Mononuclear cell (primary cell): ENCODE data around the gene APOBEC3A. TPM values are rescaled to one million over a fixed set of nuclear protein-coding genes. Genes with fewer than 3 reads are reported as not detected.
"Not testable (repeated sequence)": the region's sequence is repeated elsewhere in the genome, so short reads cannot be mapped to it uniquely, and the experiment has no call there.

Experiments used
- H3K27me3 ChIP-seq: 2 replicates; pipeline ENCODE4 v1.6.0; 2011; ENCODE audit warnings: low read length, control low read depth; ENCODE audit not compliant: insufficient read depth
- H3K4me1 ChIP-seq: 2 replicates; pipeline ENCODE4 v1.5.1; 2011; ENCODE audit warnings: mild to moderate bottlenecking, low read length, control low read depth; ENCODE audit not compliant: insufficient read depth
- H3K4me3 ChIP-seq: 2 replicates; pipeline ENCODE4 v1.5.1; 2011; ENCODE audit warnings: mild to moderate bottlenecking, low read length, moderate library complexity
- H3K9me3 ChIP-seq: 2 replicates; pipeline ENCODE4 v1.5.1; 2011; ENCODE audit warnings: low read depth, mild to moderate bottlenecking, control low read depth, low read length
- total RNA-seq: library from RNA; depleted of rRNA; stranded (reverse); fragments of >200 nt; gene quantifications from one replicate; pipeline ENCODE4 v1.2.3, GENCODE V29; 2012

Gene APOBEC3A
- total RNA-seq, 1 donor = 42.5 TPM

DNA sequence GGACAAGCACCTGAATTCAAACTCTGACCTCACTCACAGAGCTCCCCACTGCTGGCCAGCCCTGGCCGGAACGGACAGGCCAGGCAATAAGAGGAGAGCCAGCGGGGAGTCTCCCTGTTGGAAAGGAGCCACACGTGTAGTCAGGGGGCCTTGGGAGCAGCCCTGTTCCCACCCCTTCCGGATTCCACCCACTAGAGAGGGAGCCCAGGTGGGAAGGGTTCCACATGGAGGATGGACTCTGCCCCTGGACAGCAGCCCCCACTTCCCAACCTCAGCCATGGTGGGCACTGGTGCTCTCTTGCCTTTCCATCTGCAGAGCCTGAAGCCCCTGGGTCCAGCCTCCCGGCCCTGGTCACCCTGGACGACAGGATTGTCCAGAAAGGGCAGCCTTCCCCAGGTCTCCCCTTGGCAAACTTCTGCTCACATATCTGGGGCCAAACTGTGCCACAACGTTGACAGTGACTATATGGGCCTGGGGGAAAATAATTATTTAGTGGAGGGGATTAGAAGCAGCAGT, 7.5 kb upstream of the APOBEC3A start:
- H3K4me1 ChIP-seq = peaks cover 76% of the 10 kb centered on the region
- no peak overlapping the region for H3K4me3 ChIP-seq
- no peaks in the 10 kb centered on the region for H3K27me3 ChIP-seq
- no peaks in the 10 kb centered on the region for H3K9me3 ChIP-seq

DNA sequence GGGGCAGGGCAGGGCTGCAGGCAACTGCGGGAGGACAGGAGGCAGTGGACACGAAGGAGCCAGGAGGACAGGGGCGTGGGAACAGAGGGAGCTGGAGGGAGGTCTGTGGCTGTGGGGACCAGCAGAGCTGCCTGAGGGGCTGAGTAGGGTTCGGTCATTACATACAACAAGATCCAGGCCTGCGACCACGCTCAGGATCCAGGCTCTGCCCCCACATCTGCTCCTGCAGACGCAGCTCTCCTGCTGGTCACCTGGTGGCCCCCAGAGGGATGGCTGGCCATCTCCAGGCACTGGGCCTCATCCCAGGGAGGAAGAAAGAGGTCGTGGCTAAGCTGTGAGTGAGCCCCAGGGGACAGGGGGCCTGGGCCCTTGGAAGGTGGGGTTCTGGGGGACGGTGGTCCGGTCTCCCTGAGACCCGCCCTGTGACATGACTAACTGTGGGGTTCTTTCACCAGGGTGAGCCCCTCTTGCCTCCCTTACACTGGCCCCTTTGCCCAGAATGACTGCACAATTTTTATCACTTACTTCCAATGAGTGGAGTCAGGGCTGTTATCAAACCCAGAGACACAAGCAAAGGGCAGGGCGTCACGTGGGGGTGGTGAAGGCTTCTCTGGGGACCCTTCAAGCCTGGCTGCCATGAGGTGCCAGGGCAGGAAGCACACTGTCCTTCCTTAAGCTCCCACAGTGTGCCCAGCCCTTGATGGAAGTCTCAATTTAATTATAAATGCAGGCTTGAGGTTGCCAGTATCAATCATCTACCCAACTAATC, 6.7 kb upstream of the APOBEC3A start:
- no peaks in the 10 kb centered on the region for H3K9me3 ChIP-seq
- no peaks in the 10 kb centered on the region for H3K27me3 ChIP-seq
- peaks cover 76% of the 10 kb centered on the region for H3K4me1 ChIP-seq
- no peak overlapping the region for H3K4me3 ChIP-seq

DNA sequence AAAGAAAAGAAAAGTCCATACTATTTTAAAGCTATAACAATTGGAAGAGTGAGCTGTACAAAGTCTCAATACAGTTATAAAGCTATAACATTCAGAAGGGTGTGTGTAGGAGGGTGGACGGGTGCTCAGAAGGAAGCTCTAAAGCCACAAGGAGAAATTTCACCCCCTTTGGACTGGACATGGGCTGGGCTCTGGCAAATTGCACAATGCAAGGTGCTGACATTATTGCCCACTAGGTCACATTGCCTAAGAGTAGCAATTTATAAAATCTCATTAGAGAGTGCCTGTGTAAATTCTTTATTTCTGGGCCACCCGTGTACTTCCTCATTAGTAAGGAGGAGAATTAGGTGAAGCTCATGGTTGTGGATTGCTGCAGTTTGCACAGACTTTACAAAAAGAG, 5.7 kb upstream of the APOBEC3A start:
- no peaks in the 10 kb centered on the region for H3K27me3 ChIP-seq
- H3K4me1 ChIP-seq = peaks cover 78% of the 10 kb centered on the region

DNA sequence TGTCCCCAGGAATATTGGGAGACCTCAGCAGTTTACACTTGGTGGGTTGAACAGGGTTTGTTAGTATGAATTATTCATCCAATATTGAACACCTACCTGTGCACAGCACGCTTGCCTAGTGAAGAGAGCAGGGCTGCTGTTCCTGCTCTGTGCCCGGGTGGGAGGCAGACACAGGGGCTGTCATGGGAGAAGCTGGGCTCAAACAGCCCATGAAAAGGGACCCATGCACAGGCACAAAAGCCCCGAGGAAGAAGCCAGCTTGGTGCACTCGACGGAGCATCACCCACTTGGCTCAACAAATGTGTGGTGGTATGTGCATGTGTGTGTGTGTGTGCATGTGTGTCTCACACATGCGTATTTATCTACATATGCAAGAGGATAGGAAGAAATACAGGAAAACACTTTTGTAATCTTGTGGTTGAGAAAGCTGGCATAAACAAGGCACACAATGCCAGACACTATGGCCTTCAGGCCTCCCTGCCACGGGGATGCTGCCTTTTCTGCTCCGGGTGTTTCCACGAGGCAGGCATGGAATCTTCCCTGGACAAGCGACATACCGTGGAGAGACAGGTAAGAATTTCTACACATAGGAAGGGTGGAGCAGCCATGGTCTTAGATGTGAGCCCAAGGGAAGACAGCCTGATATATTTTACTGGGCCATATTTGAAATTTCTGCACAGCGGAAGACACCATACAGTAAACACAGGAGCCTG, 5.0 kb upstream of the APOBEC3A start:
- Histone ChIP-seq H3K4me3 (peak overlapping the region; percentile 33), H3K27me3 (no peaks in the 10 kb centered on the region), H3K4me1 (peaks cover 79% of the 10 kb centered on the region), H3K9me3 (no peaks in the 10 kb centered on the region)

More for the DNA sequence above, 5.7 kb upstream of the APOBEC3A start:
- no peaks in the 10 kb centered on the region for H3K9me3 ChIP-seq
- H3K4me3 ChIP-seq = no peak overlapping the region

DNA sequence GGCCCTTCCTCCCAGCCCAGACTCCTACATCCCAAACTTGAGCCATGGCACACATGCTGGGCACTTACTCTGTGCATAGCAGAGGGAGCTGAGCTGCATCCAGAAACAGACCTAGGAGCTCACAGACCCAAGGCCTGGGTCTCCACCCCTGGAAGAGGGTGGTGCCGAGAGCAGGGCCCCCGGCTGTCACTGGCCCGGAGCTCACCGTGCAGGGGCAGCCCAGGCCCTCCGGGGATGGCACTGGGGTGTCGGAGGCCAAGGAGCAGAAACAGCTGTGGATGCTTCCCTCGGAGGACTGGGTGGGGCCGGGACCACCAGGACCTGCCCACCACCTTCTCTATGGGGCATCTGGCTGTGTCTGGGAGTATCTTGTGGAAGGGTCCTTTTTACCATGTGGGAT, 4.3 kb upstream of the APOBEC3A start:
- Histone ChIP-seq H3K27me3 (no peaks in the 10 kb centered on the region), H3K4me3 (peak overlapping the region; percentile 33), H3K4me1 (peaks cover 79% of the 10 kb centered on the region), H3K9me3 (no peaks in the 10 kb centered on the region)

DNA sequence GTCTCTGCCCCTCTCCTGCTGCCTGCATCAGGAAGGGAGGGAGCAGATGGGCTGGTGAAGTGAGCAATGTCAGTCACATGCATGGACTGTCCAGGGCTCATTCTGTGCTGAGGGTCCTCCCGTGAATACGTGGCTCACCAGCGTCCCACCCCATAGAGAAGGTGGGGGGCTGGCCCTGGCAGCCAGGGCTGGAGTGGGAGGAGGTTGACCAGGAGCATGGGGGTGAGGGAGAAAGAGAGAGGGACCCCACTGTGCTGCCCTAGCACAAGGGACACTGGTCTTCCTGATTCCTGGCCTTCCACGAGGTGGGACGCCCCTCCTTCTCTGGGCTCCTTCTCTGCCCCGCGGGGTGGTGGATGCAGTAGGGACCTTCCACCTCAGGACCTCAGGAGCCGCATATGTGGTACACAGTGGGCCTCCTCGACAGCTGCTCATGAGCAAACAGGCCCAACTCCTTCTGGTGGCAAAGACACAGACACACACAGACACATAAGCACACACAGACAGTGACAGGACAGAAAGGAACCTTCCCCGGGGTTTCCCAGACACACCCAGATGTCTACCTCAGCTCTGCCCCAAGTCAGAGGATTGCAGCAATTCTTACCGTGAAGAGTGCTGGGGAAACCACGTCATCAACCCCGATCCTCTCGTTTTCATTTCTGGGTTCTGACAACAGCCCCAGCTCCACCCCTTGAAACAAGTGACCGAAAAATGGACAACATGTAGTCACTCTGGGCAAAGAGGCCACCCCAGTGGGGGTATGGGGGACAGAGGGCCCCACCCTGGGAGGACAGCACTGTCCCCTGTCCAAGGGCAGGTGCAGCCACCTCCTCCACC, 3.6 kb upstream of the APOBEC3A start:
- Histone ChIP-seq H3K9me3 (no peaks in the 10 kb centered on the region), H3K4me3 (peak overlapping the region; percentile 33), H3K4me1 (peaks cover 85% of the 10 kb centered on the region), H3K27me3 (no peaks in the 10 kb centered on the region)

DNA sequence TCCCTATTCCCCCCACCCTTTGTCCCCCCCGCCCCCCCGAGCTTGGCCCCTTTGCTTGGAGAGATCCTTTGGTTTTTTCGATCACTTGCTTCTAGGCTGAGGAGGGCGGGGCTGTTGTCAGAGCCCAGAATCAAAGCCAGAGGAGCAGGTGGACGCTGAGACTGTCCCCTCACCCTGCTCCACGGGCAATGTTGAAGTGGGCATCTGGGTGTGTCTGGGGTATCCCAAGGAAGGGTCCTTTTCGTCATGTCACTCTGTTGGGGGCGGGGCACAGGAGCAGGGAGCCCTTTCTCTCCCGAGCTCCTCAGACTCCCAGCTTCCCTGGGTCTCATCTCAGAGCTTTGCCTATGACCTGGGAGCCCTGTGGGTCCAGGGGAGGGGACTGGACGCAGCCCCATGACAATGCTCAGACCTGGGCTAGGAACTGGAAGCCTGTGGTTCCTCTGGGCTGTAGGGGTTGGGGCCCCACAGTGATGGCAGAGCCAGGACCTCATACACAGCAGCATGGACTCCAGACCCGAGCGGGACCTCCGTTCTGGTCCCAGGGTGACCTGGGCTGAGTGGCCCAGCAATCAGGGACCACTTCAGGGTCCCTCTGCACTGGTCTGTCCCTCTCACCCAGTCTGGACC, 2.9 kb upstream of the APOBEC3A start:
- H3K4me1 ChIP-seq = peaks cover 90% of the 10 kb centered on the region
- peak overlapping the region; percentile 3 for H3K4me3 ChIP-seq
- no peaks in the 10 kb centered on the region for H3K9me3 ChIP-seq
- H3K27me3 ChIP-seq = no peaks in the 10 kb centered on the region

DNA sequence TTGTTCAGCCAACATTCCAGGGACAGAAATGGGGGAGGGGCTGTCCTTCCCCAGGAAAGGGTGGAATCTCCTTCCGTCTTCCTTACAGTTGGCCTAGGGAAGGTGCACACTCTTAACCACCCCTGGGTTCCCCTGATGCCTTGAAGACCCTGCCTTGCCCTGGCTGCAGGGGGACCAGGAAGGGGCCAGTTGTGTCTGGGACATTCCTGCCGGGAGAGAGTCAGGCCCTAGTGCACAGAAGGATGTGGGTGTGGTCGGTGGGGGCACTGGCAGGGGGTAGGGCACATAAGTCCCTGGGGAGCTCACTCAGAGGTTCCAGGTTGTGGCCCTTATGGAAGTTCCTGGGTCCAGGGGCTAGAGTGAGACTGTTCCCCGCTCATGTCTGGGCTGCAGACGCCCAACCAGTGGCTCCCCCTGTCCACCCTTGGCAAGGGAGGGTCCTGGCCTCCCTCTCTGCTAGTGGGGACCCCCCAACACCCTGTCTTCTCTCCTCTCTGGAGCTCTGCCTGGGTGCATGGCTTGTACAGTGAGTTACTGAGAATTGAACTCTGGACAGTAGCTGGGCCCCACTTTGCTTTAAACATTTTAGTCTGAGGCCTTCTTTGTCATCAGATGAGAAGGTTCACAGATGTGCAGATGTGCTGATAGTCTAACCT, 2.0 kb upstream of the APOBEC3A start:
- Histone ChIP-seq H3K27me3 (no peaks in the 10 kb centered on the region), H3K4me3 (no peak overlapping the region), H3K9me3 (no peaks in the 10 kb centered on the region), H3K4me1 (peaks cover 92% of the 10 kb centered on the region)

DNA sequence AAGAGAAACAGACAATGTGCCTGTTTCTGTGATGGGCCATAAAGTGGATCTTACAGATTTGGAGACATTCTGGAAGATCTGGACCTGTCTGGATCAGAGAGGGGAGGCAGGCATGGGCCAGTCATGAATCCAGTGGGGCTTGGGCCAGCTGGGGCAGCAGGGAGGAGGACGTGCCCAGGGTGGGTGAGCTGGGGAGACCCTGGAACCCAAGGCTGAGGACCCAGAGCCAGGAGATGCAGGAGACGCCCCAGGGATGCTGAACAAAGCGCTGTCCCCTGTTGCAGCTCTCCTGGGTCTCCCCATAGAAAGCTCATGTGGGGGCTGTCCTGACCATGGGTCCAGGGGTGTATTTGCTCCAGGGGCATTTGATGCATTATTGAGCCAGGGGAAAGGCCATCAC, 1.5 kb upstream of the APOBEC3A start:
- no peaks in the 10 kb centered on the region for H3K9me3 ChIP-seq
- no peaks in the 10 kb centered on the region for H3K27me3 ChIP-seq
- H3K4me1 ChIP-seq = peaks cover 87% of the 10 kb centered on the region
- no peak overlapping the region for H3K4me3 ChIP-seq

DNA sequence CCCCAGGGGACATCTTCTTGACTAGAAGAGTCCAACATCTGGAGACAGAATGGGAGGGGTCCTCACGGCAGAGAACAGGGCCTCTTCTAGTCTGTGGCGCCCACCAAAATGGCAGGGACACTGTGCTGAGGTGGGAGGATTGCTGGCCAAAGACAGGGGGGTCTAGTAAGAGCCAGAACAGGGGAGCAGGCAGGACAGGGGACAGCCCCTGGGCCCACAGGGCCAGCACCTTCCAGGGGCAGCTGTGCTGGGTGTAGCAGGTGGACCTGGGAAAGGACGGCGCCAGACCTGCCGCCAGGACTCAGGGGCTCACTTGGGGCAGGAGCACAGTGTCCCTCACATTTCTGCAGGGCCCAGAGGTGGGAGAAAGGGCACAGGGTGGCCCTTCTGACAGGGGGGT, 858 bp upstream of the APOBEC3A start:
- no peaks in the 10 kb centered on the region for H3K27me3 ChIP-seq
- H3K4me1 ChIP-seq = peaks cover 81% of the 10 kb centered on the region
- no peak overlapping the region for H3K4me3 ChIP-seq
- H3K9me3 ChIP-seq = no peaks in the 10 kb centered on the region

DNA sequence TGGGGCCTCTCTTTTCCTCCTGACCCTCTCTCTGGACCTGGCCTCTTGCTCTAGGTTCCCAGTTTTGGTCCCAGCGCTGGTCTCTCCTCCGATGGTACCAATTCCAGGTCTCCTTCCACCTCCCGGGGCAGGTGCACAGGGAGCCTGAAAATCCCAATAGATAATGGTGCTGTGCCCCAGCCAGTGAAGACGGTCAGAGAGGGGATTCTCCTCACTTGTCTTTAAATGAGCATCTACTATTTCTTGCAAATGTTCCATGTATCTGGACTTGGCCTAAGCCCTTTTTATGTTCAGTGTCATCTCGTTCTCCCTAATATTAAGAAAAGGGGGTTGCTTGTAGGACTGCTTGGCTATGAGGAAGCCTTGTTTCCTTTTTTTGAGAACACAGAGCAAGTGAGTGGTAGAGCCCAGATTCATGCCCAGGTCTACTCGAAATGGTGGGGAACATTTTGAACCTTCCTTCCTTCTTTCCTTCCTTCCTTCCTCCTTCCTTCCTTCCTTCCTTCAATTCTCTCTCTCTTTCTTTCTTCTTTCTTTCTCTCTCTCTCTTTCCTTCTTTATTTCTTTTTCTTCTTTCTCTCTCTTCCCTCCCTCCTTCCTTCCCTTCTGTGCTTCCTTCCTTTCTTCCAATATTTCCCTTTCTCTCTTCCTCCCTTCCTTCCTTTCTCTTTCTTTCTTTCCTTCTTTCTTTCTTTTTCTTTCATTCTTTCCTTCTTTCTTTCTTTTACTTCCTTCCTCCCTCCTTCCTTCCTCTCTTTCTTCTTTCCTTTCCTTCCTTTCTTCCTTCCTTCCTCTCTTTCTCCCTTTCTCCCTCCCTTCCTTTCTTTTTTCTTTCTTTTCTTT, 620 bp downstream of the APOBEC3A start:
- peak overlapping the region; percentile 22 for H3K4me3 ChIP-seq
- peaks cover 66% of the 10 kb centered on the region for H3K4me1 ChIP-seq
- H3K9me3 ChIP-seq = no peaks in the 10 kb centered on the region
- H3K27me3 ChIP-seq = no peaks in the 10 kb centered on the region

DNA sequence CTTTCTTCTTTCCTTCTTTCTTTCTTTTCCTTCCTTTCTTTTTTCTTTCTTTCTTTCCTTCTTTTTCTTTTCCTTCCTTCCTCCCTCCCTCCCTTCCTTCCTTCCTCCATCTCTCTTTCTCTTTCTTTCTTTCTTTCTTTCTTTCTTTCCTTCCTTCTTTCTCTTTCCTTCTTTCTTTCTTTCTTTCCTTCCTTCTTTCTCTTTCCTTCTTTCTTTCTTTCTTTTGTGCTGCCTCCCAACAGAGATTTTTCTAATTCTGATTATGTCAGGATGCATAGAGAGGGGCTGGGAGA, 1.2 kb downstream of the APOBEC3A start:
- Histone ChIP-seq H3K4me1 (peaks cover 60% of the 10 kb centered on the region), H3K4me3 (peak overlapping the region; percentile 18)
- not testable (repeated sequence) for H3K27me3 ChIP-seq, H3K9me3 ChIP-seq

DNA sequence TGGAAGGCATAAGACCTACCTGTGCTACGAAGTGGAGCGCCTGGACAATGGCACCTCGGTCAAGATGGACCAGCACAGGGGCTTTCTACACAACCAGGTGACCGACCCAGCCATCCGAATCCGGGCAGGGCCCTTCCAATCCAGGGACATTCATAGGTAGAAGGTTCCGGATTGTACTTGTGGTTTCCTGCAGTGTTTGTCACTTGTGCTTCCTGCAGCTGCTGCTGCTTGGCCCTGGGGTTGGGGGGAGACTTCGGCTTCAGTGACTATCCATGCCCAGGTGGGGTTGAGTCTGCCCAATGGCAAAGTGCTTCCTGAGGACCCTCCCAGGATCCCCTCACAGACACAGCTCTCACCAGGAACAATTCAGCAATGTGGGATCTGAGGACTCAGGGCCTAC, 2.2 kb downstream of the APOBEC3A start:
- H3K9me3 ChIP-seq = no peaks in the 10 kb centered on the region
- peaks cover 56% of the 10 kb centered on the region for H3K4me1 ChIP-seq
- no peaks in the 10 kb centered on the region for H3K27me3 ChIP-seq
- no peak overlapping the region for H3K4me3 ChIP-seq

DNA sequence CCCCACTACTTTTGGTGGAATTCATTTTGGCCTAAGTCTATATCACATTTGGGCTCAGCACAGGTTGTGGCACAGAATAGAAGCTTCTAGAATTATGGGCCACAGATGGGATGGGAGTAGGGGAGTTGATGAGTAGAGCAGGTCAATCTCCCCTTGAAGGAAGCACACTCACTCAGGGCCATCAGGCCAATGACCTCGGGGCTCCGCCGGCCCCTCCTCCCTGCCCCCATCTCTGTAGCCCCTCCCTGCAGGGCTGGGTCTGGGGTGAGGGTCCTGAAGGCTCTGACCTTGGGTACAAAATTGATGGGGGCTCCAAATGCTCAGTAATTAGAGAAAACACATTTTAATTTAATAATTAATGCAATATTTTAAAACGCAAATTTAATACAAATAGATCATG, 3.3 kb downstream of the APOBEC3A start:
- not testable (repeated sequence) for H3K4me3 ChIP-seq, H3K27me3 ChIP-seq, H3K9me3 ChIP-seq
- H3K4me1 ChIP-seq = peaks cover 56% of the 10 kb centered on the region
